Loucy (cell line): Measurements from ENCODE around the gene NADK.
"Not testable (repeated sequence)": the region's sequence is repeated elsewhere in the genome, so short reads cannot be mapped to it uniquely, and the experiment has no call there.

ENCODE experiments used
- EZH2phosphoT487 ChIP-seq: fragments of 200-600 bp; IDR thresholded peaks from 2 replicates; pipeline ENCODE4 v1.6.1; 2018; ENCODE audit warnings: antibody characterized with exemption, mild to moderate bottlenecking, moderate library complexity, borderline replicate concordance
- TF ChIP-seq, protein P1 (sequence below): fragments of 200-600 bp; sonication (generic); conservative IDR thresholded peaks from 2 replicates; pipeline ENCODE4 v1.5.1; 2014; ENCODE audit warnings: mild to moderate bottlenecking, antibody characterized with exemption, low read length

DNA sequence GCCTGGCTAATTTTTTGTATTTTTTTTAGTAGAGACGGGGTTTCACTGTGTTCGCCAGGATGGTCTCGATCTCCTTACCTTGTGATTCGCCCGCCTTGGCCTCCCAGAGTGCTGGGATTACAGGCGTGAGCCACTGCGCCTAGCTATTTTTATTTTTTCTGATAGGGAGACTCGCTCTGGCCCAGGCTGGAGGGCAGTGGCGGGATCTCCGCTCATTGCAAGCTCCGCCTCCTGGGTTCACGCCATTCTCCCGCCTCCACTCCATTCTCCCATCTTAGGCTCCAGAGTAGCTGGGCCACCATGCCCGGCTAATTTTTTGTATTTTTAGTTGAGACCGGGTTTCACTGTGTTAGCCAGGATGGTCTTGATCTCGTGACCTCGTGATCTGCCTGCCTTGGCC lies 52.2 kb downstream of the NADK start:
- TF ChIP-seq, protein P1, sequence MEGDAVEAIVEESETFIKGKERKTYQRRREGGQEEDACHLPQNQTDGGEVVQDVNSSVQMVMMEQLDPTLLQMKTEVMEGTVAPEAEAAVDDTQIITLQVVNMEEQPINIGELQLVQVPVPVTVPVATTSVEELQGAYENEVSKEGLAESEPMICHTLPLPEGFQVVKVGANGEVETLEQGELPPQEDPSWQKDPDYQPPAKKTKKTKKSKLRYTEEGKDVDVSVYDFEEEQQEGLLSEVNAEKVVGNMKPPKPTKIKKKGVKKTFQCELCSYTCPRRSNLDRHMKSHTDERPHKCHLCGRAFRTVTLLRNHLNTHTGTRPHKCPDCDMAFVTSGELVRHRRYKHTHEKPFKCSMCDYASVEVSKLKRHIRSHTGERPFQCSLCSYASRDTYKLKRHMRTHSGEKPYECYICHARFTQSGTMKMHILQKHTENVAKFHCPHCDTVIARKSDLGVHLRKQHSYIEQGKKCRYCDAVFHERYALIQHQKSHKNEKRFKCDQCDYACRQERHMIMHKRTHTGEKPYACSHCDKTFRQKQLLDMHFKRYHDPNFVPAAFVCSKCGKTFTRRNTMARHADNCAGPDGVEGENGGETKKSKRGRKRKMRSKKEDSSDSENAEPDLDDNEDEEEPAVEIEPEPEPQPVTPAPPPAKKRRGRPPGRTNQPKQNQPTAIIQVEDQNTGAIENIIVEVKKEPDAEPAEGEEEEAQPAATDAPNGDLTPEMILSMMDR = not testable (repeated sequence)
- TF ChIP-seq EZH2phosphoT487 = not testable (repeated sequence)
